Occipital lobe (tissue), 2 donors: ENCODE measurements around the gene ITIH5. TPM values are rescaled to one million over a fixed set of nuclear protein-coding genes. Genes with fewer than 3 reads are reported as not detected.
A peak's percentile ranks its signal among the peaks of the same experiment; 100 is the strongest.

Experiments used
- DNase-seq: peaks from one replicate; lab custom pipeline; 2025; lab: John Stamatoyannopoulos, UW
- total RNA-seq: library from RNA; depleted of rRNA; stranded (reverse); fragments of >200 nt; gene quantifications from one replicate; pipeline ENCODE4 v1.2.3, GENCODE V29; 2014

Gene ITIH5
- total RNA-seq, 1 donor from 2014 or later = 14.3 TPM

DNA sequence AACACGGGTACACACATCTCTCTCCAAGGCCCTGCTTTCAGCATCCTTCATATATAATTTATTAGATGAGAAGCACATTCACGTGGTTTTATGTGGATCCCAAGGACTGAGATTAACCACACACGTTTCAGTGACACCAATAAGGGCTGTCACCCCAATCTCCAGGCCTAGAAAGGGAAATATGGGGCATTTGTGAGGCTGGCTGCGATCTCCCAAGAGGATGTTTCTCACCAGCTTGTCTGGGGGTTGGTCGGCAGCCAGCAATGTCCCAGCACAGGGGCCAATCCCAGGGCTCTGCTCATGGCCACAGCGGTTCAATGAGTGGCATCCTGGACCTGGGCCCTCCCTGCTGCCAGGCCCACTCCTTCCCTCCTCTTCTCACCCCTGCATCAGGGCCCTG is 115.5 kb downstream of the ITIH5 start:
- no peak for DNase-seq

DNA sequence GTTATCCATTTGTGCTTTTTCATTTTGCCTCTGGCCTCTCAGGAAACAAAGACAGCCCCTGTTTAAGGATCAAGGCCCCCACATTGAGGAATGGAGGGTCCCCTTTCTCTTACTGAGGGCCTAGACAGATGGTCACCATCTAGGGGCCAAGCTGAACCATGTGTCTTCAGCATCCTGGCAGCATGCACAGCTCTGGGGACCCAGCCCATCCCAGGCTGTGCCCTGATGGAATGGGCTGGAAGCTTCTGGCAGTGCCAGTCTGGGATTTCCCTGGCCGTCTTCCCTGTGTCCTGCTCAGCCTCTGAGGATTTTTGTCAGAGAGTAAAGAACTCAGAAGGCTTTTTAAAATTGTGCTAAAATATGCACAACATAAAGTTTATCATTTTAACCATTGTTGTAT is 116.8 kb downstream of the ITIH5 start:
- no peak for DNase-seq

DNA sequence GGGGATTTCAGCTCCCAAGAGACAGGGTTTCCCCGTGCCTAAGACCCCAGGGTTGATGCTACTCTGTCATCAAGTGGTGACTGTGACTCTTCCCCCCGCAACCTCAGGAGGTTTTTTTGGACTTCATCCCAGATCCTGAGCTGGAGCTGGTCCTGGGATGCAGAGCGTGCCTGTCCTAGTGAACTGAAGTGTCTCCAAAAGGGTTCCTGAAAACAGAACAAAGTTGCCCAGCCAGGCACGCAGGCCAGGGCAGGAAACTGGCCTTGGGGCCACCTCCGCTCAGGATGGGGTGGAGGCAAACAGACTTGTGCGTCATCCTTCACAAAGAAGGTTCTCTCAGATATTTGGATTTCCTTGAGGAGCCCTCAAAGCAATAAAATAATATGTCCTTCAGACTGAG is 118.9 kb downstream of the ITIH5 start:
- no peak for DNase-seq

- no peak for DNase-seq
Measured at GRCh38 chr10:7547206-7547605, 119.6 kb downstream of the ITIH5 start.

DNA sequence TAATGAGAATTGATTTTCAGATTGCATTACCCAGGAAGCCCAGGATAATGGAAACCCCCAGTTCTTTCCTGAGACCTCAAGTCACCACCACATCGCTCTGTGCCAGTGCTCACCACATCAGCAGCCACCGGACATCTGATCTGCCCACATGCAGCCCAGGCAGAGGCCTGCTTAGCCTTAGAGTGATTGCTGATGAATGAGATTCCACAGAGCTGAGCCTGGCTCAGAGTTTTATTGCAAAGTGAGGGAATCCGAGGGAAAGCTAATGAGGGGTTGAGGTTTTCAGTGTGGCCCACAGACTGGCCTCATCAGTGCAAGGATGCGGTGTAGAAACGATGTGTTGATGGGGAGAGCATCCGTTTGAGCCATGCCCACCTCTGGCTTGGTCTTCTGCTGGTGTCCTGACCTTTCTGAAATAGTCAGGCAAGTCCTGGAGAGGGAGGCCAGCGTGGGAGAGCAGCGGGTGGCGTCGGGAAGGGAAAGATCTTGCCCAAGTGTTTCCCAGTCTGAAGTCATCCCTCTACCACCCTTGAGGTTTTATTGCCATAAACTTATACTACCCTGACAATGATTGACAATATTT is 120.3 kb downstream of the ITIH5 start:
- DNase-seq = no peak

DNA sequence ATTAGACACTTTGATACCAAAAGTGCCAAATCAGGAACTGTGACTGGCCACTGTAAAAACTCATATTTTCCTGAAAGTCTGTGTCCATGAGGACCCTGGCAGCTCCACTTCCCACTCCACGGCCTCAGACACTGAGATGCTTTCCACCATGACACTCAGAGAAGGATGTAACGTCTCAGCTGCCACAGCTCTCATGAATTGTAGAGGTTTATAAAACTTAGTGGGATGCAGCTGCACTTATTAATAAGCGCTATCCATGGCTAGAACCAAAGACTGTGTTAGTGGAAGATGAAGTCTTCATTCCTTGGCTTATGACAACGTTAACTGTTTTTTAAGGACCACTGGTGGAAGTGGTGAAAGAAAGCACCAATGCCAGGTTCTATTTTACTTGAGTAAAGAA is 121.0 kb downstream of the ITIH5 start:
- no peak for DNase-seq

DNA sequence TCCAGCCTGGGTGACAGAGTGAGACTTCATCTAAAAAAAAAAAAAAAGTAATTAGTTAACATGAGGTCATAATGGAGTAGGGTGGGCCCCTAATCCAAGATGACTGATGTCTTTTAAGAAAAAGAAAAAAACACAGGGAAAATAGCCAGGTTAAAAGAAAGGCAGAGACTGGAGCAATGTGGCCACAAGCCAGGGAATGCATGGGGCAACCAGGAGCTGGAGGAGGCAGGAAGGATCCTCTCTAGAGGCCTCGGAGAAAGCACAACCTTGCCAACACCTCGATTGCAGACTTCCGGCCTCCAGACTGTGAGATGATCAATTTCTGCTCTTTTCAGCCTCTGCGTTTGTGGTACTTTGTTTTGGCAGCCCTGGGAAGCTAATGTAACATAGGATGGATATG is 121.5 kb downstream of the ITIH5 start:
- no peak for DNase-seq

DNA sequence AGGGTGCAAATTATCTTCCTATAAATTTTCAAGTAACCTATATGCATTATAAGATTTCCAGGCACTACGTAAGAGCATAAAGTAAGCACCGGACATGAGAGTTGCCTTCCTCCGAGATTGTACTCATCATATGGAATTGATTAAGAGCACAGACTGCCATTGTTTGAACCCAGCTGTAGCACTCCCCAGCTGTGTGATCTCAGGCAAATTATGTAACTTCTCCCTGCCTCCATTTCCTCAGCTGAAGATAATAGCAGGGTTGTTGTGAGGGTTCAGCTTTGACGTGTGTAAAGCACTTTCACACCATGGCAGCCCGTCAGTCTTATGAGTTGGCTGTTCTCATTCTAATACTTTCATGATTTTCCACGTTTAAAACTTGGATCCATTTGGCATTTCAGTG is 122.6 kb downstream of the ITIH5 start:
- no peak for DNase-seq

DNA sequence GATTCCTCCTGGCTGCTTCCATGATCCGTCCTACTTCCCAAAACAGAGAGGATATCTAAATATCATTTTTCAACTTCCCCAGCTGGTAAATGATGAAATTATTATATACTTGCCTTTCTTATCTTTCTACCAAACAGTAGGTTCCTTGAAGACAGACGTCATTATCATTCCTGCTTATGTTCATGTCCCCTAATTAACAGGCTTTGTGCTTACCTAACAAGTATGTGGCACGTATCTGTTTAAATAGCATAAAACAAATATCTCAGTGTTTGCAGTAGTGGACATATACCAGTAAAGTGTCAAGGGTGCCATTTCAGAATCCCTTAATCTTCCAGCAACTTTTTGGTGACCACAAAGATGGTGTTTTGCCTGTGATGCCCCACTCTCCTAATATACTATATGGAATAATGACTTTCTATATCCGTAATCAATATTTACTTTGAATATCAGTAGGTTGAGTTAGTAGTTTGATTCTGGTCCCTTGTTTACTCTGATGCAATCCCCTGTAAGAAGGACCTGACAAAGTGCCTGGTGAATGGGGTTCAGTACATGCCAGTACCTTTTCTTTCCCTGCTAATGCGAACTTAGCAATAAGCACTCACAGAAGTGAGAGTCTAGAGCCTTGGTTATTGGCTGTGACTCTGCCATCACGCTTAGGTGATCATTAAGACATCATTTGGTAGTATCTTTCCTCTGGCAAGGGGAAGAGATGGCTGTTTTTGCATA is 124.4 kb downstream of the ITIH5 start:
- no peak for DNase-seq

DNA sequence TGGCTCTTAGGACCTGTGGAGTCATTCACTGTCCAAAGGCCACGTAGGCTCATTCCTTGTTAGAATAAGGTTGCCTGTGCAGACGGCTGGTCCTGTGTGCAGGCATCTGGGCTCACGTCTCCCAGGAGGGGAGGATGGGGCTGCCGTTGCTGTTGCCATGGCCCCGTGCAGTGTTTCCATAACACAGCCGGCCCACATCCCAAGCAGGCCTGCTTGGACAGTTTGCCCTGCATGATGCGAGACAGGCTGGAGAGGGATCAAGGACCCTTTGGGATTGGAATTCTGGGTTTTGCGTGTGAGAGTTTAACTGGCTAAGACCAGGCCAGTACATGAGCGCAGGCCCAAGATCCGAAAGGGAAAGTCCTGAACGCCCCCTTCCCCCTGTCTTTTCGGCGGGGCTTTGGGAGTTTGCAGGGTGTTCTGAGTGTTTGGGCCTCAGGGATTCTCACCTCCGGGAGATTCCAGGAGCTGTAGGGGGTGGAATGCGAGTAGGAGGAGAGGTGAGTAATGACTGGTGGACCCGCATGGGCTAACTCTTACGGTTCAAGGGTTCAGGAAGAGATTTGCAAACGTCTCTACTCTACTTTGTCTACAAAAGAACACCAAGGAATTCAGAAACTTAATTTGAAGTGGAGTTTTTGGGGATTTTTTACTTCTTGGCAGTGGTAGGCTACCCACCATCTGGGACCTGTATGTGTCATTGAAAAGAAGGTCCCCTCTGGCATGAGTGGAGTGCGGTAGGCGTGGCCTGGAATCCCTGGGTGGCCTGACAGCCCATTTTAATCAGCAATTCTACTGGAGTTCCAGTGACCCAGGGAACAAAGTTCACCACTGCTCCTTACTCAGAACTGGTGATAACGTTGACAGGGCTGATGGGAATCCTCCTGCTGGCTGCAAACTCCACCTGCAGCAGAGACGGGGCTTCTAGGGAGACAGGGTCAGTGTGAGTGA is 125.4 kb downstream of the ITIH5 start:
- DNase-seq = no peak

- DNase-seq = no peak
Measured at GRCh38 chr10:7538970-7539654, 127.7 kb downstream of the ITIH5 start.

GRCh38 chr10:7537126-7537525 is 129.6 kb downstream of the ITIH5 start:
- no peak for DNase-seq

DNA sequence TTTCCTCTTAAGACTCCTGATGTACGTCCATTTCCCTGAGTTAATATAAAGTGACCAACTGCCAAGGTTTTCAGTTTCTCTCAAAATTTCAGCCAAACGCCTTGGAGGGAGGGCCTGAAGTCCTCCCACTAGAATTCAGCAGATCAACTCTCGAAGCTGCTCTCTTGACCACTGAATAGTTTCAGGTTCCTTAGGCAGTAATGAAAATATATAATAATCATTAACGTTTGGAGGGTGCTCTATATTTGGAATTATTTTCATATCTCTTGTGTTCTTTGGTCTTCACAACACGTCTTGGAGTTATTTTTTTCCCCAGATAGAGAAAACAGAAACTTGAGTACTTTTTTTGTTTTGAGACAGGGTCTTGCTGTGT is 132.3 kb downstream of the ITIH5 start:
- no peak for DNase-seq

DNA sequence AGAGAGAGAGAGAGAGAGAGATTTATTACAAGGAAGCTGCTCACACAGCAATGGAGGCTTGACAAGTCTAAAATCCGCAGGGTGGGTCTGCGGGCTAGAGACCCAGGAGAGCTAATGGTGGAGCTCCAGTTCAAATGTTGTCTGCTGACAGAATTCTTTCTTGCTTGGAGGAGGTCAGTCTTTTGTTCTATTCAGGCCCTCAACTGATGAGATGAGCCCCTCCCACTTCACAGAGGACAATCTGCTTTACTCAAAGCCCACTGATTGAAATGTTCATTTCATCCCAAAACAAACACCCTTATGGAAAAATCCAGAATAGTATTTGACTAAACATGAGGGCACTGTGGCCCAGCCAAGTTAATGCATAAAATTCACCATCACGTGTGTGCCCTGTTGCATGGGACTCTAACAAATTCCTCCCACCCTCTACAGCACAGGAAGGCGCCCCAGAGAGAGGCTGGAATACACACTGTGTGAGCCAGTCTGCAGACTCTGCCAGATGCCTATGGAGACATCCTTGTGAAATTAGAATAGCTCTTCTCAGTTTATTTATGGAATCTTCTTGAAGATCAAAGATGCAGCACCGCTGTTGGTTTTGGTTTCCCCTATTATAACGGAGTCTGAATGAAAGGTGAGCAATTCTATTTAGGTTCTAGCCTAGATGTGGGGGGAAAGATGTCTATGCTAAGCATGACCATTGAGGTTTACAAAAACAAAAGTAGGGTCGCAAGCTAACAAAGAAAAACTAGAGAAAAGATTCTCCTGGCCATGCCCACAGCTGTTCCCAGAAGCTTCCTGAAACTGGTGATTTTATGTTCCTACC is 132.9 kb downstream of the ITIH5 start:
- no peak for DNase-seq

GRCh38 chr10:7532723-7533498 is 133.9 kb downstream of the ITIH5 start:
- DNase-seq = no peak

DNA sequence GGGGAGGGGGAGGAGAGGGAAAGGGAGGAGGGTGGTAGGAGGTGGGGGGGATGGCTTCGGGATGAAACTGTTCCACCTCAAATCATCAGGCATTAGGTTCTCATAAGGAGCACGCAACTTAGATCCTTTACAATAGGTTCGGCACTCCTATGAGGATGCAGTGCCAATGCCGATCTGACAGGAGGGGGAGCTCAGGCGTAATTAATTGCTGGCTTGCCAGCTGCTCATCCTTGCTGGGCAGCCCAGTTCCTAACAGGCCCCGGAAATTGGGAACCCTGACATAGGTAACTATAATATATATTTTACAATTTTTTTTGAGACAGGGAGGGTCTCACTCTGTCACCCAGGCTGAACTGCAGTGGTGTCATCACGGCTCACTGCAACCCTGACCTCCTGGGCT is 137.1 kb downstream of the ITIH5 start:
- DNase-seq = peak; percentile 10

DNA sequence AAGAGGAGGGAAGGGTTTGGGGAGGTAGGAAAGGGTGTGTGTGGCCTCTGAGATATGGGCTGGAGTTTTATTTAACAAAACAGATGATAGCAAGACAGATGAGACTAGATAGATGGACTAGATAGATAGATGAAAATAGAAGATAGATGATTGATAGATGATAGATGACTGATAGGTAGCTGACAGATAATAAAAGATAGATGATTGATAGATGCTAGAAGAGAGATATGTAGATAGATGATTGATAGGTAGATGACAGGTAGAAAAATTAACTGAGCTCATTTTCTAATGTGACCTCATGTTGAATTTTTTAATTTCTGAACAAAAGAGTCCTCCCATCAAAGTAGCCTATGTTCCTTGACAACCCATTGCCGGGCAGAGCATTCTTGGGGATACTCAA is 139.3 kb downstream of the ITIH5 start:
- DNase-seq = no peak

DNA sequence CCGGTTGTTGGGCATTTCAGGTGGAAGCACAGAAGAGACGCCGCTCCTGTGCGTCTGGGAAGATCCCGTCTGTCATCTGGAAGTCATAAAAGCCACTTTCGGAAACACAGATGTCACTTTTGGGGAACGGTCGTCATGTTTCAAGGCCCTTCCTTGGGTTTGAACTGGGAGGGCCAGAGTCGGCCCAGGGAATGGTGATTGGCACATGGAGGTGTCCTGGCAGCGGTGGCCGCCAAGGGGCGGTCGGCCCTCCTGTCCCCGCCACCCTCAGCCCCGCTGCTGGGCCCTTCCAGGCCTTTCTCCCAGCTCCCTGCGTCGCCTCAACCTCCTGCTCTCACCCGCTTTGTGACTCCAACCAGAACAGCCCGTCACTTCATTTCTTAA is 140.8 kb downstream of the ITIH5 start:
- no peak for DNase-seq

- DNase-seq = peak; percentile 43
Measured at GRCh38 chr10:7525314-7526016, 141.3 kb downstream of the ITIH5 start.

DNA sequence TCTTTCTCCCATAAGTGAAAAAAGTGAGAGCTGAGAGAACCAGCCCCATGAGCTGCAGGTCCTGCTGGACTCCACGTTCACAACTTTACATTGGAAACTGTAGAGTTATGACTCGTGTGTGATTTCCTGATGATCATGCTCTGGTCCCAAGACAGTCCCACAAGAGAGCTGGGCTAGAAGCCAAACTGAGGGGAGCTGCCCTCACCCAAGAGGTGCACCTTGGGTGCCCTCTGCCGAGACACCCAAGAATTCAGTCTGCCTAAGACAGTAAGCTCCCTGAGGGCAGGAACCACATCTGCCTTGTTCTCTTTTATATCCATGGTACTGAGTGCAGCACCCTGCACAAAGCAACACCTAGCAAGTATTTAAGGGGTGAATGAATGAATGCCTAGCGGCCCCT is 143.1 kb downstream of the ITIH5 start:
- no peak for DNase-seq
